SK-N-SH treated with all-trans-retinoic acid at 6 μM for 48 hours (cell line): ENCODE measurements around the gene SNRPD1.
A peak's percentile ranks its signal among the peaks of the same experiment; 100 is the strongest.

Experiments used
- ATAC-seq: fragments of 200-7000 bp; cut with Tn5 transposase; 3 replicates; pipeline ENCODE4 v1.9.1; 2020; ENCODE audit warnings: mild to moderate bottlenecking, moderate library complexity
- ARNTL ChIP-seq: fragments of 450-650 bp; formaldehyde crosslinking; IDR thresholded peaks from 2 replicates; pipeline ENCODE4 v1.5.0; 2020; ENCODE audit warnings: low read depth, mild to moderate bottlenecking, moderate library complexity, borderline replicate concordance
- CSDC2 ChIP-seq: fragments of 250-450 bp; sonication (Bioruptor Pico); IDR thresholded peaks from 2 replicates; pipeline ENCODE4 v1.5.0; 2020; ENCODE audit warnings: mild to moderate bottlenecking, moderate library complexity
- CSRNP3 ChIP-seq: fragments of 250-450 bp; sonication (Bioruptor Pico); IDR thresholded peaks from 2 replicates; pipeline ENCODE4 v1.5.1; 2021; ENCODE audit warnings: mild to moderate bottlenecking, moderate library complexity
- ESRRG ChIP-seq: fragments of 250-450 bp; sonication (Bioruptor Pico); IDR thresholded peaks from 2 replicates; pipeline ENCODE4 v1.6.1; 2021; ENCODE audit warnings: mild to moderate bottlenecking
- GLIS3 ChIP-seq: fragments of 250-450 bp; sonication (Bioruptor Pico); IDR thresholded peaks from 2 replicates; pipeline ENCODE4 v1.5.0; 2020; ENCODE audit warnings: mild to moderate bottlenecking, moderate library complexity
- ISL1 ChIP-seq: fragments of 250-450 bp; sonication (Bioruptor Pico); IDR thresholded peaks from 2 replicates; pipeline ENCODE4 v2.1.2; 2022; ENCODE audit warnings: mild to moderate bottlenecking, moderate library complexity
- OSR1 ChIP-seq: fragments of 250-450 bp; sonication (Bioruptor Pico); IDR thresholded peaks from 2 replicates; pipeline ENCODE4 v1.8.0; 2022; ENCODE audit warnings: moderate library complexity, mild to moderate bottlenecking, inconsistent platforms
- POU6F1 ChIP-seq: fragments of 250-450 bp; sonication (Bioruptor Pico); IDR thresholded peaks from 2 replicates; pipeline ENCODE4 v1.8.0; 2021; ENCODE audit warnings: low read depth, mild to moderate bottlenecking, moderate library complexity, borderline replicate concordance
- PPARA ChIP-seq: fragments of 250-450 bp; sonication (Bioruptor Pico); IDR thresholded peaks from 2 replicates; pipeline ENCODE4 v1.5.0; 2020; ENCODE audit warnings: mild to moderate bottlenecking, borderline replicate concordance
- RARB ChIP-seq: fragments of 250-450 bp; sonication (Bioruptor Pico); IDR thresholded peaks from 2 replicates; pipeline ENCODE4 v1.8.0; 2021; ENCODE audit warnings: mild to moderate bottlenecking, moderate library complexity
- TCF4 ChIP-seq: fragments of 250-450 bp; sonication (Bioruptor Pico); IDR thresholded peaks from 2 replicates; pipeline ENCODE4 v1.8.0; 2021; ENCODE audit warnings: mild to moderate bottlenecking, moderate library complexity, borderline replicate concordance
- TOX ChIP-seq: fragments of 250-450 bp; sonication (Bioruptor Pico); IDR thresholded peaks from 2 replicates; pipeline ENCODE4 v1.8.0; 2021; ENCODE audit warnings: mild to moderate bottlenecking, moderate library complexity, borderline replicate concordance
- TSHZ2 ChIP-seq: fragments of 250-450 bp; sonication (Bioruptor Pico); IDR thresholded peaks from 2 replicates; pipeline ENCODE4 v1.5.0; 2020; ENCODE audit warnings: mild to moderate bottlenecking, moderate library complexity
- ZC3H10 ChIP-seq: fragments of 250-450 bp; sonication (Bioruptor Pico); IDR thresholded peaks from 2 replicates; pipeline ENCODE4 v1.5.1; 2021; ENCODE audit warnings: mild to moderate bottlenecking, moderate library complexity
- ZFP3 ChIP-seq: fragments of 250-450 bp; sonication (Bioruptor Pico); IDR thresholded peaks from 2 replicates; pipeline ENCODE4 v1.5.0; 2020; ENCODE audit warnings: mild to moderate bottlenecking, moderate library complexity
- ZFP30 ChIP-seq: fragments of 450-650 bp; formaldehyde crosslinking; IDR thresholded peaks from 2 replicates; pipeline ENCODE4 v1.5.0; 2022; ENCODE audit warnings: mild to moderate bottlenecking, moderate library complexity
- ZNF565 ChIP-seq: fragments of 450-650 bp; formaldehyde crosslinking; conservative IDR thresholded peaks from 2 replicates; pipeline ENCODE4 v1.5.0; 2020; ENCODE audit warnings: low read depth, mild to moderate bottlenecking, moderate library complexity
- ZNF70 ChIP-seq: fragments of 450-650 bp; formaldehyde crosslinking; IDR thresholded peaks from 2 replicates; pipeline ENCODE4 v1.5.0; 2020; ENCODE audit warnings: mild to moderate bottlenecking, moderate library complexity
- ZNF8 ChIP-seq: fragments of 450-650 bp; formaldehyde crosslinking; IDR thresholded peaks from 2 replicates; pipeline ENCODE4 v1.5.0; 2020; ENCODE audit warnings: mild to moderate bottlenecking, moderate library complexity
- TF ChIP-seq, protein P1 (sequence below): fragments of 250-450 bp; sonication (Bioruptor Pico); IDR thresholded peaks from 2 replicates; pipeline ENCODE4 v1.8.0; 2020; ENCODE audit warnings: mild to moderate bottlenecking, moderate library complexity, borderline replicate concordance
- TF ChIP-seq, protein P2 (sequence below): fragments of 250-450 bp; sonication (Bioruptor Pico); IDR thresholded peaks from 2 replicates; pipeline ENCODE4 v1.5.1; 2020; ENCODE audit warnings: low read depth, mild to moderate bottlenecking, moderate library complexity

SNRPD1 gene

GRCh38 chr18:21629089-21629832 is 17.1 kb downstream of the SNRPD1 start (continued):
- TF ChIP-seq CSRNP3 (CRISPR knock-in tag), result no peak
- TF ChIP-seq ESRRG (CRISPR knock-in tag), result no peak
- no peak for TF ChIP-seq ZNF565 (CRISPR knock-in tag)
- TF ChIP-seq TCF4 (CRISPR knock-in tag), result no peak
- TF ChIP-seq OSR1, result no peak
- TF ChIP-seq, all 23 proteins: peak for 0

- TF ChIP-seq ZNF70 (CRISPR knock-in tag) (no peak), PPARA (CRISPR knock-in tag) (no peak), ZC3H10 (CRISPR knock-in tag) (no peak), CSDC2 (CRISPR knock-in tag) (no peak)
- ATAC-seq, result no peak
Observed at GRCh38 chr18:21632393-21632792, 20.3 kb downstream of the SNRPD1 start.

- TF ChIP-seq ESRRG (CRISPR knock-in tag) (no peak), POU6F1 (CRISPR knock-in tag) (no peak), ARNTL (no peak), ZNF8 (CRISPR knock-in tag) (no peak), OSR1 (no peak), RARB (CRISPR knock-in tag) (no peak), ZC3H10 (CRISPR knock-in tag) (no peak), GLIS3 (no peak), ISL1 (CRISPR knock-in tag) (no peak), ZNF565 (CRISPR knock-in tag) (no peak), TOX (CRISPR knock-in tag) (no peak), PPARA (CRISPR knock-in tag) (no peak), ZFP30 (no peak)
- TF ChIP-seq, protein P1, sequence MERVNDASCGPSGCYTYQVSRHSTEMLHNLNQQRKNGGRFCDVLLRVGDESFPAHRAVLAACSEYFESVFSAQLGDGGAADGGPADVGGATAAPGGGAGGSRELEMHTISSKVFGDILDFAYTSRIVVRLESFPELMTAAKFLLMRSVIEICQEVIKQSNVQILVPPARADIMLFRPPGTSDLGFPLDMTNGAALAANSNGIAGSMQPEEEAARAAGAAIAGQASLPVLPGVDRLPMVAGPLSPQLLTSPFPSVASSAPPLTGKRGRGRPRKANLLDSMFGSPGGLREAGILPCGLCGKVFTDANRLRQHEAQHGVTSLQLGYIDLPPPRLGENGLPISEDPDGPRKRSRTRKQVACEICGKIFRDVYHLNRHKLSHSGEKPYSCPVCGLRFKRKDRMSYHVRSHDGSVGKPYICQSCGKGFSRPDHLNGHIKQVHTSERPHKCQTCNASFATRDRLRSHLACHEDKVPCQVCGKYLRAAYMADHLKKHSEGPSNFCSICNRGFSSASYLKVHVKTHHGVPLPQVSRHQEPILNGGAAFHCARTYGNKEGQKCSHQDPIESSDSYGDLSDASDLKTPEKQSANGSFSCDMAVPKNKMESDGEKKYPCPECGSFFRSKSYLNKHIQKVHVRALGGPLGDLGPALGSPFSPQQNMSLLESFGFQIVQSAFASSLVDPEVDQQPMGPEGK (CRISPR knock-in tag), result no peak
- peak; percentile 12; the same call in 2 of the 3 replicates for ATAC-seq
Observed at GRCh38 chr18:21634588-21635199, 22.6 kb downstream of the SNRPD1 start.

GRCh38 chr18:21636769-21637168 is 24.7 kb downstream of the SNRPD1 start:
- peak; percentile 15; the same call in 2 of the 3 replicates for ATAC-seq
- TF ChIP-seq ZNF70 (CRISPR knock-in tag) (no peak), ZNF8 (CRISPR knock-in tag) (no peak), ISL1 (CRISPR knock-in tag) (no peak), TSHZ2 (CRISPR knock-in tag) (no peak), TCF4 (CRISPR knock-in tag) (no peak), ZFP3 (CRISPR knock-in tag) (no peak), TOX (CRISPR knock-in tag) (no peak), OSR1 (no peak), ESRRG (CRISPR knock-in tag) (no peak), RARB (CRISPR knock-in tag) (no peak), PPARA (CRISPR knock-in tag) (no peak), GLIS3 (no peak), ZNF565 (CRISPR knock-in tag) (no peak), CSDC2 (CRISPR knock-in tag) (no peak)
- TF ChIP-seq, protein P1 (CRISPR knock-in tag), result no peak
- TF ChIP-seq, protein P2, sequence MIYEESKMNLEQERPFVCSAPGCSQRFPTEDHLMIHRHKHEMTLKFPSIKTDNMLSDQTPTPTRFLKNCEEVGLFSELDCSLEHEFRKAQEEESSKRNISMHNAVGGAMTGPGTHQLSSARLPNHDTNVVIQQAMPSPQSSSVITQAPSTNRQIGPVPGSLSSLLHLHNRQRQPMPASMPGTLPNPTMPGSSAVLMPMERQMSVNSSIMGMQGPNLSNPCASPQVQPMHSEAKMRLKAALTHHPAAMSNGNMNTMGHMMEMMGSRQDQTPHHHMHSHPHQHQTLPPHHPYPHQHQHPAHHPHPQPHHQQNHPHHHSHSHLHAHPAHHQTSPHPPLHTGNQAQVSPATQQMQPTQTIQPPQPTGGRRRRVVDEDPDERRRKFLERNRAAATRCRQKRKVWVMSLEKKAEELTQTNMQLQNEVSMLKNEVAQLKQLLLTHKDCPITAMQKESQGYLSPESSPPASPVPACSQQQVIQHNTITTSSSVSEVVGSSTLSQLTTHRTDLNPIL (CRISPR knock-in tag), result no peak
